Ramos (cell line): ENCODE results near the gene YIPF7.

Experiments used
- in situ Hi-C: fragments of 300-500 bp; cut with MboI; formaldehyde crosslinking; loops from one replicate; pipeline ENCODE4 v1.14.3; 2022; ENCODE audit warnings: low sequenced_read_pairs; ENCODE audit not compliant: unreplicated experiment

The YIPF7 gene

GRCh38 chr4:44651425-44651824 lies at the start of gene YIPF7:
YIPF7 (minus strand) TSS chr4:44651625; CDS start chr4:44650100, 1,525 bp downstream.
- in situ Hi-C loops = no loop called here

DNA sequence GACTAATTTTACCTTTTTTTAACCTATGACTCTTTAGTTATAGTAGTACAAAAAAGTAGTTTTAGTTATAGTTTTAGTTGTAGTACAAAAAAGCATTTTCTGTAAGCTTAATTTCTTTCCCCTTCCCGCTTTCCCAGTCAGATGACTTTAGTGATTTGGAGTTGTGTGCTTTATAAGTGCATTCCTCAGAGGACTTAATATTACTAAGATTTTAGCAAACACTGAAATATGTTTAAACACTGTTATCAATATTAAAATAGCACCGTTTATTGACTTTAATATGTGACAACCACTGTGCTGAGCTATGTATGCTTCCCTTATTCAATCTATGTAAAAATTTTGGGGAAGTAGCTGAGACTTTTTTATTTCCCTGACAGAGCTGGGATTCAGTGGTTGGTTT lies 49.6 kb upstream of the YIPF7 start:
- in situ Hi-C loops = no loop called here

- in situ Hi-C loops = no loop called here
Measured at GRCh38 chr4:44700427-44700826, 49.0 kb upstream of the YIPF7 start.

GRCh38 chr4:44684648-44685047 lies 33.2 kb upstream of the YIPF7 start:
- in situ Hi-C loops = no loop called here

DNA sequence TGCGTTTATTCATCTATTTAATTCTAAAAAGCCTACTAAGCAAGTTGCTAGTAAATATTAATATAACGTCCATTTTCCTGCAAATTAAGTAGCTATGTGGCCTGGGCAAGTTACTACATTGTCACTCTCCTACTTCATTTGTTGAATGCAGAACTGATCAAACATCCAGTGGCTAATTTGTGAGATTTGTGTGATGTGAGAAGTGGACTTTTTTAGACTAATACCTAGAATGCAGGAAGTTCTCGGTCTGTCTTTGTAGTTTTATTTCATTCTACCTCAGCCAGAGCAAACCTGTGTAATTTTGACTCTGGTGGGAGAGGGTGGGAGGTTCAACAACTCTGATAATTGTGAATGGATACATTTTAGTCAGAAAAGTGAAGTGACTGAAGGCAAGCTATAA lies 27.6 kb upstream of the YIPF7 start:
- in situ Hi-C loops = no loop called here

- in situ Hi-C loops = no loop called here
Measured at GRCh38 chr4:44678094-44679041, 26.9 kb upstream of the YIPF7 start, which contains the start of gene GUF1. GUF1 (plus strand) TSS chr4:44678420; CDS start chr4:44678623, 203 bp downstream.

DNA sequence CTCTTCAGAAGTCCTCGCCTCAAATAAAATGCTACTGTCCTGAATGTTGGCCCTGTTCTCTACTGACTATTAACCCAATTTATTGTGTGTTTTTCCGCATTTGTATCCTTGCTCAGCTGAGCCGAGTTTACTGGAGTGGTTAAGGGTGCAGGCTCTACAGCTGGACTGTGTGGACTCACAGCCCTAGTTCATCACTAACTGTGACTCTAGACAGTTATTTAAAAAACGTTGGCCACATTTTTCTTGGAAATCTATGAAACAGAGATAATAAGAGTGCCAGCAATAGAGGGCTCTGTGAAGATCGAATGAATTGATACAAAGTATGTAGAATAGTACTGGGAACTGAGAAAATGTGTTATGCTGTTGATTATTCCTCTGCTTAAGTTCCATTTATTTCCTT lies 23.9 kb upstream of the YIPF7 start:
- in situ Hi-C loops = no loop called here

- in situ Hi-C loops = no loop called here
Measured at GRCh38 chr4:44674471-44674870, 23.0 kb upstream of the YIPF7 start.

- in situ Hi-C loops = no loop called here
Measured at GRCh38 chr4:44671636-44672035, 20.2 kb upstream of the YIPF7 start.

- in situ Hi-C loops = no loop called here
Measured at GRCh38 chr4:44670506-44671199, 19.2 kb upstream of the YIPF7 start.

- in situ Hi-C loops = no loop called here
Measured at GRCh38 chr4:44668526-44668925, 17.1 kb upstream of the YIPF7 start.

DNA sequence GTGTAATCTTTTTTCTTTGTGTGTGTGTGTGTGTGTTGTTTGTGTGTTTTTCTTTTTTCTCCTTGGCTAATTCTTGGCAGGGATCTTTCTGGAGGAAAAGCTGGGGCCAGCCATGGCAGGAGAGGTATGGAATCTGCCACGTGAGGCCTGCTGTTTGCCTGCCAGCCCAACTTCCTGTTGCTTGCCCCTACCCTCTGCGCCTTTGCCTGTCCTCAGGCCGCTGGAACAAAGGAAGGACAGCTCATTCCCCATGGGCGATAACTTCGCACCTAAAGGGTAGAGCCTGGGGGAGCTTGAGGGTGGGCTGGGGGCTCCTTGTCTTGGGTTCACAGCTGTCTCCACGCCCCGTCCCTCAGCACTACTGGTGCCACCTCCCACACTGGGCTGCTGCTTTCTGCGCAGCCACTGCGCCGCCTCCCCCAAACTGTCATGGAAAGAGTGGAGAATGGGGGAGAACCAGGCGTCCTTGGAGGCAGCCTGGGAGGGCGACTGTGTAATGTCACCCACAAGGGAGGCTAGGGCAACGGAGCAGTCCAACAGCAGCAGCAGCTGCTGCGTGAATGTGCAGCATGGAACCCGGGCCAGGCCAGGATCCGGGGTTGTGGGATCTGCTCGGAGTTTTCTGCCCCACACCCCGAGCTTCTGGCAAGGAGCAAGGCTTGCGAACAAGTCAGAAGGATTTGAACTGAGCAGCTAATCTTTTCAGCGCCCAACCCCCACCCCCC lies 12.3 kb upstream of the YIPF7 start:
- in situ Hi-C loops = no loop called here

GRCh38 chr4:44662623-44663005 lies 11.2 kb upstream of the YIPF7 start:
- in situ Hi-C loops = no loop called here

DNA sequence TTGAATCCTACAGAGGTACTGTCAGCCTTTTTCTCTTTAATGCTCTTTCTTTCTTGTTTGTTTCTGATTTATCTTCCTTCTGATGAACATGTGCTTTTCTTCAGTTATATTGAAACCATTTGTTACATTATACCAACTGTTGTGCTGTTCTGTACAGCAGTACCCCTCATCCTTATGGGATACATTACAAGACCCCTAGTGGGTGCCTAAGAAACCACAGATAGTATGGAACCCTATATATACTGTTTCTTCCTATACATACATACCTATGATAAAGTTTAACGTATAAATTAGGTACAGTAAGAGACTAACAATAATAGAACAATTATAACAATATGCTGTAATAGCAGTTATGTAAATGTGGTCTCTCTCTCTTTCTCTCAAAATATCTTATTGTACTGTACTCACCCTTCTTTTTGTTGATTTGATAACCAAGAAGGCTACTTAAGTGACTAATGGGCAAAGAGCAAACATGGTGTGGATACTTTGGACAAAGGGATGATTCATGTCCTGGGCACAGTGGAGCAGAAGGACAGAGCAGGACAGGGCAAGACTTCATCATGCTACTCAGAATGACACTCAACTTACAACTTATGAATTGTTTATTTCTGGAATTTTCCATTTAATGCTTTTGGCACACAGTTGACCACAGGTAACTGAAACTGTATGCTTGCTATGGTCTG lies 10.7 kb upstream of the YIPF7 start:
- in situ Hi-C loops = no loop called here

- in situ Hi-C loops = no loop called here
Measured at GRCh38 chr4:44660396-44660795, 9.0 kb upstream of the YIPF7 start.

GRCh38 chr4:44652002-44652401 lies 577 bp upstream of the YIPF7 start:
- in situ Hi-C loops = no loop called here

DNA sequence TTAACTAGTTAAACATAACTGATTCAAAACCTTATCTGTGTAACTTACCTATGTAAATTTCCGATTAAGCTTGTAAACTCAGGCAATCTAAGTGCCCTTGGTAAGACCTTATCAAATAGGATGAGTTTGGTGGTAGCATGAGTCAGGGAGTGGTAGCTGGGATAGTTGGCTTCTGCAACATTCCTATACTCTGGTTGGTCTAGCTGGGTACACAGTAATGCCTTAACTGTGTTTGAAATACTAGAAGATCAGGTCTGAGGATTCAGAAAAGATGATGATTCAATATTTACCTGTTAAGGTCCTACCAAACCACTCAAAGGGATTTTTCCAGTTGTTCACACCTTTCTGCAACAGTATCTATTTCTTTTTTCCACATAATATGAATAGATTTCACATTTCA lies 5.3 kb downstream of the YIPF7 start:
- in situ Hi-C loops = loop anchor here (25.0 kb wide), 1 partner anchor 1509 kb away; no protein-coding TSS in a partner anchor

GRCh38 chr4:44638091-44638490 lies 13.3 kb downstream of the YIPF7 start:
- in situ Hi-C loops = loop anchor here (25.0 kb wide), 1 partner anchor 1501 kb away; no protein-coding TSS in a partner anchor

GRCh38 chr4:44632733-44633132 lies 18.7 kb downstream of the YIPF7 start:
- in situ Hi-C loops = loop anchor here (25.0 kb wide), 1 partner anchor 1495 kb away; no protein-coding TSS in a partner anchor

GRCh38 chr4:44632089-44632488 lies 19.3 kb downstream of the YIPF7 start:
- in situ Hi-C loops = loop anchor here (25.0 kb wide), 1 partner anchor 1495 kb away; no protein-coding TSS in a partner anchor
